Stomach (tissue), 4 donors: ENCODE data around the gene PA2G4.

ENCODE experiments used
- CTCF ChIP-seq, 7 experiments: fragments of 450-650 bp in 4 of 7; fragments of 200-600 bp in 3 of 7; sonication (generic) in 3 of 7; IDR thresholded peaks; one replicate each; pipeline ENCODE4 v1.5.1; 2016 to 2019; ENCODE audit warnings: antibody characterized with exemption in 7 of 7, control low read depth in 2 of 7, mild to moderate bottlenecking in 1 of 7
- POLR2A ChIP-seq, 4 donors: fragments of 450-650 bp; IDR thresholded peaks; one replicate each; pipeline ENCODE4 v1.6.1; 2016; ENCODE audit warnings: antibody characterized with exemption in 4 of 4, control low read depth in 2 of 4, mild to moderate bottlenecking in 1 of 4, moderate library complexity in 1 of 4

DNA sequence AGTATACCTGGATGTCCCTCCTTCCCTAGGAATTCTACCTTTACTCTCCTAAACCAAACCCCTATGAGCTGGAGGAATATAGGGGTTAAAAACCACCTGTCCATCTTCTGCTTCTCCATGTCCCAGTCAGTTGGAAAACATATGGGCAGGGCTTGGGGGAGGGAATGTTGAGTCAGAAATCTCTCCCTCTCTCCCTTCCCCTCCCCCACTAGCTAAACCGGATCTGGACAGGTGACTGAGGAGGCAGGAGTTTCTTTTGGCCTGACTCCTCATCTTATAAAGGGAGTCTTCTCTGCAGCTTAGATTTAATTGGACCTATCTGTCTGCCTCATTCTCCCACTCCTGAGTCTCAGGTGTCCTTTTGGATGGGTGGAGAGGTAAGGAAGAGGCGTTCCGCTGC is 18.3 kb upstream of the PA2G4 start:
- TF ChIP-seq CTCF (IDR thresholded peaks at IDR 0.05) (no peak), POLR2A (IDR thresholded peaks at IDR 0.05) (no peak)
